Activated naive CD4-positive, alpha-beta T cell treated with anti-CD3 and anti-CD28 coated beads, Interleukin-2, amount 10 ng/mL, durations not matched to agents 7 days and 5 days (primary cell): ENCODE data around the gene FBXO21.
A peak's percentile ranks its signal among the peaks of the same experiment; 100 is the strongest.
"Not testable (repeated sequence)": the region's sequence is repeated elsewhere in the genome, so short reads cannot be mapped to it uniquely, and the experiment has no call there.

ENCODE experiments used
- CTCF ChIA-PET: fragments of 350-600 bp; sonication (Branson Sonifier 250); formaldehyde crosslinking; loops from one replicate; lab custom pipeline; 2021; ENCODE audit warnings: antibody characterized with exemption; lab: Charles Lee
- DNase-seq: peaks from one replicate; pipeline ENCODE4 v3.0.0-alpha.2; 2020
- H3K27ac Mint-ChIP-seq: one replicate; pipeline ENCODE4 v1.8.0; 2021; ENCODE audit warnings: mild to moderate bottlenecking, moderate library complexity, mixed read lengths
- H3K27me3 Mint-ChIP-seq: one replicate; pipeline ENCODE4 v1.8.0; 2021; ENCODE audit warnings: mild to moderate bottlenecking, mixed read lengths
- H3K36me3 Mint-ChIP-seq: one replicate; pipeline ENCODE4 v1.8.0; 2021; ENCODE audit warnings: mixed read lengths
- H3K4me1 Mint-ChIP-seq: one replicate; pipeline ENCODE4 v1.8.0; 2021; ENCODE audit warnings: mixed read lengths
- H3K4me3 Mint-ChIP-seq: one replicate; pipeline ENCODE4 v1.8.0; 2021; ENCODE audit warnings: mild to moderate bottlenecking, moderate library complexity, mixed read lengths
- H3K9me3 Mint-ChIP-seq: one replicate; pipeline ENCODE4 v1.8.0; 2021; ENCODE audit warnings: mixed read lengths

Gene FBXO21

DNA sequence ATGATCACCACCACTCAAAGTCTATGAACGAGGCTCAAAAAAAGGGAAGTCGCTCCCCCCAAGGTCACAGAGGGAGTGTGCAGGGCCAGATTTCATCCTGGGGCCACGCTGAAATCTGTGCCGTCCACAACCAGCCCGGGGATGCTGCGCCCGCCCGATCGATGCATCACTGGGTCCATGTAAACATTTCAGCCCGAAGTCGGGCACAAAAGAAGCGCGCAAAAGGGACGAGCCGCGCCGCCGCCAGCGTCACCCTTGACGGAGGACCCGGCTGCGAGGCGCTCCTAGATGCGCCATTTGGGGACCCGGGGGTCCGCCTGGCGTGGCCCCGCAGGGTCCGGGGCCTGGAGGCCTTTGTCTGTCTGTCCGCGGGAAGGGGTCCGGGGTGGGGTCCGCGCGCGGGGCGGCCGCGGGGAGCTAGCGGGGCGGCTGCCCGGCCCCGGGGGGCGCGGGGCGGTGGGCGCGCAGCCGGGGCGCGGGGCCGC, 503 bp downstream of the FBXO21 start:
- peaks cover 6% of the 10 kb centered on the region for H3K9me3 Mint-ChIP-seq
- H3K27ac Mint-ChIP-seq = peak overlapping the region; percentile 86
- peak overlapping the region; percentile 80 for H3K4me3 Mint-ChIP-seq
- CTCF ChIA-PET = no interaction called here
- H3K36me3 Mint-ChIP-seq = peaks cover 24% of the 10 kb centered on the region
- peaks cover 27% of the 10 kb centered on the region for H3K4me1 Mint-ChIP-seq
- peaks cover 29% of the 10 kb centered on the region for H3K27me3 Mint-ChIP-seq
- DNase-seq = peak; percentile 55

GRCh38 chr12:117188961-117189724, 1.1 kb downstream of the FBXO21 start:
- Mint-ChIP-seq H3K27me3 (peaks cover 23% of the 10 kb centered on the region), H3K9me3 (peaks cover 6% of the 10 kb centered on the region), H3K27ac (peak overlapping the region; percentile 86), H3K36me3 (peaks cover 28% of the 10 kb centered on the region), H3K4me3 (peak overlapping the region; percentile 80), H3K4me1 (peaks cover 27% of the 10 kb centered on the region)
- DNase-seq = no peak
- CTCF ChIA-PET = no interaction called here

DNA sequence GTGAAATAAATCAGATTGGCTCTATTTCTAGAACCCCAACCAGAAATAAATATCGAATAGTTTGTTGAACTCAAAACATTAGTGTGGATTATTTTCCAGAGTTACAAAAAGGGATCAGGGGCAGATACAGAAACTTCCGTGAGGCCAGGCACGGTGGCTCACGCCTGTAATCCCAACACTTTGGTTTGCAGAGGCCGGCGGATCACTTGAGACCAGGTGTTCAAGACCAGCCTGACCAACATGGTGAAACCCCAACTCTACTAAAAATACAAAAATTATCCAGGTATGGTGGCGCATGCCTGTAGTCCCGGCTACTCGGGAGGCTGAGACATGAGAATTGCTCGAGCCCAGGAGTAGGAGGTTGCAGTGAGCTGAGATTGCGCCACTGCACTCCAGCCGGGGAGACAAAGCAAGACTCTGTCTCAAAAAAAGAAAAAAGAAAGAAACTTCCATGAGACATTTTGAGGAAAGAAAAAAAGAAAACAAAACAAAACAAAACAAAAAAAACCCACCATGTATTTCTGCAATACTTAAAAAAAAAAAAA, 2.1 kb downstream of the FBXO21 start:
- Mint-ChIP-seq H3K9me3 (no peaks in the 10 kb centered on the region), H3K36me3 (peaks cover 37% of the 10 kb centered on the region), H3K27me3 (peaks cover 17% of the 10 kb centered on the region), H3K27ac (no peak overlapping the region), H3K4me3 (peak overlapping the region; percentile 80), H3K4me1 (peaks cover 27% of the 10 kb centered on the region)
- DNase-seq = no peak
- CTCF ChIA-PET = no interaction called here

DNA sequence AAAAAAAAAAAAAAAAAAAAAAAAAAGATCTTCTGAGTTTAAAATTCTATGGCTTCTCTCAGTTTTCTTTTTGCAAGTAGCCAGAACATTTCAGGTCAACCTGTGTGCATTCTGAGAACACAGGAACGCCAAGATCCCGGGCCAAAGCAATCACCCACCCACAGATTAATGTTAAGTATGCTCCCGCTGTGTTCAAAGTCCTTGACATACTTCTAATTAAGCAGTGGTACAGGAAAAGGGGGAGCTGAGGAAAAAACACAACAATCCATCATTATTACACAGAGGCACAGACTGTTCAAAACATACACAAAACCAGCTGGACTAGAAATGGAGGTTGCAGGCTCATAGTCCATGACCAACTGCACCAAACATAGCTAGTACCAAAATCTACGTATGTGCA, 2.8 kb downstream of the FBXO21 start:
- H3K27me3 Mint-ChIP-seq = peaks cover 10% of the 10 kb centered on the region
- H3K9me3 Mint-ChIP-seq = no peaks in the 10 kb centered on the region
- CTCF ChIA-PET = no interaction called here
- H3K27ac Mint-ChIP-seq = no peak overlapping the region
- H3K4me3 Mint-ChIP-seq = no peak overlapping the region
- peaks cover 38% of the 10 kb centered on the region for H3K36me3 Mint-ChIP-seq
- DNase-seq = no peak
- peaks cover 27% of the 10 kb centered on the region for H3K4me1 Mint-ChIP-seq

DNA sequence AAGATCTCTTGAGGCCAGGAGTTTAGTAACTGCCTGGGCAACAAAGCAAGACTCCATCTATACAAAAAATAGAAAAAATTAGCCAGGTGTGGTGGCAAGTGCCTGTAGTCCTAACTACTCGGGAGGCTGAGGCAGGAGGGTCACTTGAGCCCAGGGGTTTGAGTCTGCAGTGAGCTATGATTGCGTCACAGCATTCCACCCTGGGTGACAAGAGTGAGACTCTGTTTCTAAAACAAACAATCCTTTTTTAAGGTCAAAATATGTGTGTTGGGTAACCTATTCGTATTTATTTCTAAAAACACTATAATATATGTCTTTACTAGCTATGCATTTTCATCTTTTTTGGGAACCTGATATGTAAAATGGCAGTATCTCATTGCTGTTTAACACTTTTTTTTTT, 7.4 kb downstream of the FBXO21 start:
- Mint-ChIP-seq H3K36me3 (peaks cover 74% of the 10 kb centered on the region), H3K4me3 (no peak overlapping the region), H3K9me3 (peaks cover 9% of the 10 kb centered on the region), H3K27me3 (no peaks in the 10 kb centered on the region), H3K4me1 (peaks cover 6% of the 10 kb centered on the region), H3K27ac (no peak overlapping the region)
- DNase-seq = no peak
- CTCF ChIA-PET = no interaction called here

- H3K4me3 Mint-ChIP-seq, H3K4me1 Mint-ChIP-seq, DNase-seq, H3K27me3 Mint-ChIP-seq, H3K9me3 Mint-ChIP-seq, CTCF ChIA-PET, H3K27ac Mint-ChIP-seq: not testable (repeated sequence)
- H3K36me3 Mint-ChIP-seq = peaks cover 73% of the 10 kb centered on the region
Measured at GRCh38 chr12:117181468-117181843, 8.8 kb downstream of the FBXO21 start.

DNA sequence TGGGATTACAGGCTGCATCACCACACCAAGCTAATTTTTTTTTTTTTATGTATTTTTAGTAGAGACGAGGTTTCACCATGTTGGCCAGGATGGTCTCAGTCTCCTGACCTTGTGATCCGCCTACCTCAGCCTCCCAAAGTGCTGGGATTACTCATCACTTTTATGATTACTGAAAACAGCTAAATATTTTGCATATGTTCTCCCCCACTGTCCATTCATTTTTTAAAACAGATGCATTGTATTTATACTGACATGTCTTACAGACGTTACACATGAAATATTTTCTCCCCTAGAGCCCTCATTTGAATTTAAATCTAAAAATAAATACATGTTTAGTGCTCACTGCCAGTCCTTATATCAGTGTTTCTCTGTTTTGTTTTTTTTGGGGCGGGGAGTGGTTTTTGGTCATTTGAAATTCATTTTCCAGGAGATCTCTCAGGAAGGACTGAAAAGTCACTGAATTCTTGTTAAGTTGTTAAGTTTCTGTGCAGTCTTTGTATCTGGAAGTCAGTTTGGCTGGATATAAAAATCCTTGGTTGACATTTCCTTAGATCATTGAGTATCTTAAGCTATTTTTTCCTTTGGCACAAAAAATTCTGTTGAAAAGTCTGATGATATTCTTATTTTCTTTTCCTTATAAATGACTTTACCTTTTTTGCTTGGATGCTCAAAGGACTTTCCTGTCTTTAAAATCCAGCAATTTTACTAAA, 9.4 kb downstream of the FBXO21 start:
- Mint-ChIP-seq H3K36me3 (peaks cover 73% of the 10 kb centered on the region), H3K27ac (no peak overlapping the region), H3K9me3 (peaks cover 9% of the 10 kb centered on the region), H3K4me1 (no peaks in the 10 kb centered on the region), H3K4me3 (no peak overlapping the region), H3K27me3 (no peaks in the 10 kb centered on the region)
- CTCF ChIA-PET = no interaction called here
- no peak for DNase-seq

DNA sequence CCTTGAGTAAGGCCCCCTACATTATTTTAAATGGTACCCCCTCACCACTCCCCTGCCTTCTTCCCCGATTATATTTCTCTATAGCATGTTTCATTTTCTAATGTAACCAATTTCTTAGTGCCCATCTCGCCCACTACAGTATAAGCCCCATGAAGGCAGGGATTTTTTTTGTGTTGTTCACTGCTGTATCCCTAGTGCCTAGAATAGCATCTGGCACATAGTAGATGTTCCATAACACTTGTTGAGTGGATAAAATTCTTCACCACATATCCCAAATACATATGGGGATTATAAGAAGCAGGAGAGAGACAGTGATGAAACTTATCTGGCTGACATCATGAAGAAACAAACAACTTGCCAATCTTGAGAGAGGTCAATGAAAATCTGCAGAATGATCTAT, 11.5 kb downstream of the FBXO21 start:
- DNase-seq = no peak
- H3K27ac Mint-ChIP-seq = no peak overlapping the region
- H3K4me3 Mint-ChIP-seq = no peak overlapping the region
- CTCF ChIA-PET = no interaction called here
- H3K36me3 Mint-ChIP-seq = peaks cover 71% of the 10 kb centered on the region
- no peaks in the 10 kb centered on the region for H3K4me1 Mint-ChIP-seq
- peaks cover 9% of the 10 kb centered on the region for H3K9me3 Mint-ChIP-seq
- H3K27me3 Mint-ChIP-seq = no peaks in the 10 kb centered on the region

DNA sequence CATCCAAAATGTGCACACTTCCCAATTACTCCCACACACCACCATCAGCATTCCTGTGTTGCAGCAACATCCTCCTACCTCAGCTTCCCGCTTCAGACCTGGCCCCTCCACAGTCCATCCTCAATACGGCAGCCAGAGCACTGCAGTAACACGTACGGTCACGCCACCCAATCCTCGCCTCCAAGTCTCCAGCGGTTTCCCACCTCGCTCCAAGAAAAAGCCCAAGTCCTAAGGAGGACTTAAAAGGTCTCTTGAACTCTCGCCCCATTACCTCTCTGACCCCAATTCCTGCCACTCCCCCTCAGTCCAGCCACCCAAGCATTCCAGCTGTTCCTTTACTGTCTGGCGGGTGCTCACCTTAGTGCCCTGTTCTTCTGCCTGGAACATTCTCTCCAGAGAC, 12.0 kb downstream of the FBXO21 start:
- Mint-ChIP-seq H3K4me3 (no peak overlapping the region), H3K4me1 (no peaks in the 10 kb centered on the region), H3K27me3 (no peaks in the 10 kb centered on the region), H3K9me3 (peaks cover 9% of the 10 kb centered on the region), H3K36me3 (peaks cover 71% of the 10 kb centered on the region), H3K27ac (no peak overlapping the region)
- DNase-seq = no peak
- CTCF ChIA-PET = no interaction called here

DNA sequence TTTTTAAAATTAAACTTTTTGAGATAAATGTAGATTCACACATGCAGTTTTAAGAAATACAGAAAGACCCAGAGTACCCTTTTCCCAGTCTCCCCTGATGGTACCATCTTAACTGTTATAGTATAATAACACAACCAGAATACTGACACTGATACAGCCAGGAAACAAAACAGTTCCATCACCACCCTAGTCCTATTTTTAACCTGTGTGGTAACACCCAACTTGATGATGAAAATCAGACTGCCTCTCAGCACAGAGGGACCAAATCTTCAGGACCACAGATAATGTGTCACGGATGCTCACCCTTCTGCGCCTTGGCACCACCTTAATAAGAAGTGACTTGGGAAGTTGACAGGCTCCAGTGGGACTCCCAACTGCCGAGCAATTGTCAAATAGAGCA, 18.1 kb downstream of the FBXO21 start:
- CTCF ChIA-PET = no interaction called here
- no peak for DNase-seq
- no peaks in the 10 kb centered on the region for H3K9me3 Mint-ChIP-seq
- H3K4me3 Mint-ChIP-seq = no peak overlapping the region
- H3K27me3 Mint-ChIP-seq = no peaks in the 10 kb centered on the region
- peaks cover 57% of the 10 kb centered on the region for H3K36me3 Mint-ChIP-seq
- H3K27ac Mint-ChIP-seq = no peak overlapping the region
- no peaks in the 10 kb centered on the region for H3K4me1 Mint-ChIP-seq

DNA sequence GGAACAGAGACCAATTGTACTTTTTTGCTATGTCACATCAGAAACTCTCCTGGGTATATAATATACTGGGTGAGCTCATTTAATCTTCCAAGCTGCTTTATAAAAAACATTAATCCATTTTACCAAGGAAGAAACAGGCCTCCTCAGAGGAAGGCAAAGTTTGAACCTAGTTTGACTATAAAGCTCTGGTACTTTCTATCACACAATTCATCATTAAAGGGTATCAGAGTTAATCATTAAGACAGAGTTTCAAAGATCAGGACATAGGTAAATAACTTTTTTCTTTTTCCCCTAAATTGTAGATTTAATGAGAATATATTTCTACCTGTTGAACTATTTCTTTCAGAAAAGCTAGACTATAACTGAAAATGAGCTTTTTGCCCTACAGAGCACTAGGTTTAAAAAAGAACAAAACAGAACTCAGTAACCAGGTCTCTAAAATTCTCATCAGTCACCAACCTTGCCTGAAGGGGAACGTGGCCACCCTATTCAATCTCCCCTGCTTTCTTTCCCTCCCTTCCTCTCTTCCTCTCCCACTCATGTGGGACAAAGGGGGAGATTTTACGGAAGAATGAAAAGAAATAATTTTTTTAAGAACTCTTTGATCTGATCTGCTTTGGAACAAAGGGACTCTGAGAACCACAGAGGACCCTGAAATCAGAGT, 18.6 kb downstream of the FBXO21 start:
- Mint-ChIP-seq H3K4me1 (no peaks in the 10 kb centered on the region), H3K27me3 (no peaks in the 10 kb centered on the region), H3K4me3 (no peak overlapping the region), H3K36me3 (peaks cover 59% of the 10 kb centered on the region), H3K9me3 (no peaks in the 10 kb centered on the region), H3K27ac (no peak overlapping the region)
- DNase-seq = no peak
- CTCF ChIA-PET = no interaction called here

GRCh38 chr12:117169548-117169947, 20.7 kb downstream of the FBXO21 start:
- CTCF ChIA-PET = interaction anchor here (1.0 kb wide), 1 partner anchor 144 kb away, joined by 3 read pairs; no protein-coding TSS in a partner anchor
- Mint-ChIP-seq H3K27me3 (no peaks in the 10 kb centered on the region), H3K27ac (peak overlapping the region; percentile 52), H3K4me3 (no peak overlapping the region), H3K9me3 (no peaks in the 10 kb centered on the region), H3K36me3 (peaks cover 59% of the 10 kb centered on the region), H3K4me1 (no peaks in the 10 kb centered on the region)
- DNase-seq = no peak

DNA sequence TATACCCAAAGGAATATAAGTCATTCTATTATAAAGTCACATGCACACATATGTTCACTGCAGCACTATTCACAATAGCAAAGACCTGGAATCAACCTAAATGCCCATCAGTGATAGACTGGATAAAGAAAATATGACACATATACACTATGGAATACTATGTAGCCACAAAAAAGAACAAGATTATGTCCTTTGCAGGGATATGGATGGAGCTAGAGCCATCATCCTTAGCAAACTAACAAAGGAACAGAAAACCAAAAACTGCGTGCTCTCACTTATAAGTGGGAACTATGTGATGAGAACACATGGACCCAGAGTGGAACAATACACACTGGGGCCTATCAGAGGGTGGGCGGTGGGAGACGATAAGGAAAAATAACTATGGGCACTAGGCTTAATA, 21.3 kb downstream of the FBXO21 start:
- CTCF ChIA-PET = interaction anchor here (0.9 kb wide), 1 partner anchor 943 kb away, joined by 3 read pairs; no protein-coding TSS in a partner anchor
- peaks cover 57% of the 10 kb centered on the region for H3K36me3 Mint-ChIP-seq
- no peak overlapping the region for H3K27ac Mint-ChIP-seq
- no peak overlapping the region for H3K4me3 Mint-ChIP-seq
- no peaks in the 10 kb centered on the region for H3K4me1 Mint-ChIP-seq
- H3K27me3 Mint-ChIP-seq = no peaks in the 10 kb centered on the region
- H3K9me3 Mint-ChIP-seq = no peaks in the 10 kb centered on the region
- DNase-seq = no peak

DNA sequence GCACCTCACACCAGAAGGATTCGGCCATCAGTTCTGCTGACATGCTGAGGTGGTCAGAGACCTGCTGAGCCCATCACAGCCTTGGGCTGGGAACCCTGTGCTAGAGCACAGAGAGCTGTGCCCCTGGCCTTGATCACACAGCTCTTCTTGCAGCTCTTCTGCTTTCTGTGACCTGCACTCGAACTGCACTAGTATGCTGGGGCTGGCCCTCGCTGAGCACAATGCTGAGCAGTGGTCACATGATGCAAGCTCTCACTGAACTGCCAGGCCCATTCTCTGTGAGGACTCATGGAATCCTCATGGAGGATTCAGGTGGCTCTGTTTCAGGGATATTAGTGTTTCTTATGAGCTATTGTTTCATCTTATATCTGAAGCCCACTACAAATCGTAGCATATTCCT, 22.5 kb downstream of the FBXO21 start:
- Mint-ChIP-seq H3K9me3 (no peaks in the 10 kb centered on the region), H3K4me3 (no peak overlapping the region), H3K27ac (no peak overlapping the region), H3K36me3 (peaks cover 53% of the 10 kb centered on the region), H3K4me1 (no peaks in the 10 kb centered on the region), H3K27me3 (no peaks in the 10 kb centered on the region)
- CTCF ChIA-PET = no interaction called here
- DNase-seq = no peak
